HepG2 (cell line): Measurements from ENCODE around the gene DOLK. TPM values are rescaled to one million over a fixed set of nuclear protein-coding genes. Genes with fewer than 3 reads are reported as not detected.
"Not testable (repeated sequence)": the region's sequence is repeated elsewhere in the genome, so short reads cannot be mapped to it uniquely, and the experiment has no call there.

ENCODE experiments used
- ATAC-seq: fragments of 200-7000 bp; cut with Tn5 transposase; 3 replicates; pipeline ENCODE4 v1.9.1; 2020; ENCODE audit warnings: mild to moderate bottlenecking, moderate library complexity
- BruUV-seq: library from RNA; stranded (reverse); fragments of 400-500 nt; replicated peaks from 2 replicates; lab custom pipeline; 2021; lab: Mats Ljungman, UMichigan
- CTCF ChIA-PET: fragments of 300-600 bp; formaldehyde crosslinking; extraction: SDS; loops from one replicate; lab custom pipeline; 2021; ENCODE audit warnings: low total read pairs, inconsistent platforms, low intra/inter-chr PET ratio; lab: Yijun Ruan, JAX
- POLR2A ChIA-PET: fragments of 350-600 bp; sonication (Branson Sonifier 250); formaldehyde crosslinking; loops from one replicate; lab custom pipeline; 2020; ENCODE audit warnings: antibody characterized with exemption, inconsistent platforms; lab: Yijun Ruan, JAX
- DNase-seq: peaks from one replicate; pipeline ENCODE4 v3.0.0-alpha.2; 2015; ENCODE audit warnings: low spot score
- FAIRE-seq: peaks from 3 replicates; lab custom pipeline; 2011; peaks lifted over from hg19 to GRCh38; lab: Jason Lieb, UNC
- H2AFZ ChIP-seq: one replicate; pipeline ENCODE4 v1.6.1; 2011; ENCODE audit warnings: low read length, inconsistent platforms
- H3K27ac ChIP-seq: fragments of 300-600 bp; 3 replicates; pipeline ENCODE4 v1.8.0; 2011; ENCODE audit warnings: mixed run types, mild to moderate bottlenecking, mixed read lengths, low read length, inconsistent platforms; ENCODE audit not compliant: insufficient read depth; ENCODE audit errors: extremely low read length
- H3K27me3 ChIP-seq, 2 experiments: fragments of 200-600 bp in 1 of 2; 2 replicates in 1 of 2; 3 replicates in 1 of 2; pipeline versions ENCODE4 v1.6.0 to v1.8.0; 2011; ENCODE audit warnings: low read length in 2 of 2, mild to moderate bottlenecking in 2 of 2, moderate library complexity in 2 of 2, inconsistent platforms in 1 of 2; ENCODE audit not compliant: insufficient read depth in 2 of 2, control insufficient read depth in 1 of 2
- H3K36me3 ChIP-seq, 2 experiments: fragments of 200-600 bp in 1 of 2; replicated peaks in 1 of 2; 2 replicates in 1 of 2; 3 replicates in 1 of 2; pipeline versions ENCODE4 v1.5.1 to v1.8.0; 2011; ENCODE audit warnings: low read length in 2 of 2, inconsistent platforms in 1 of 2; ENCODE audit not compliant: insufficient read depth in 2 of 2, control insufficient read depth in 1 of 2
- H3K4me1 ChIP-seq: 2 replicates; pipeline ENCODE4 v1.5.1; 2012; ENCODE audit warnings: low read length, inconsistent platforms; ENCODE audit not compliant: insufficient read depth
- H3K4me2 ChIP-seq: 2 replicates; pipeline ENCODE4 v1.6.0; 2011; ENCODE audit warnings: low read depth, low read length, inconsistent platforms
- H3K4me3 ChIP-seq, 3 experiments: fragments of 200-600 bp in 1 of 3; sonication (generic), shearing (Covaris generic) in 1 of 3; replicated peaks in 1 of 3; 2 replicates each; pipeline ENCODE4 v1.5.1; 2011 to 2016; ENCODE audit warnings: low read length in 3 of 3, inconsistent platforms in 2 of 3, low read depth in 2 of 3, mild to moderate bottlenecking in 2 of 3, control low read depth in 1 of 3, mixed read lengths in 1 of 3; ENCODE audit not compliant: insufficient read depth in 1 of 3
- H3K79me2 ChIP-seq: one replicate; pipeline ENCODE4 v1.6.1; 2011; ENCODE audit warnings: low read length, inconsistent platforms; ENCODE audit not compliant: insufficient read depth
- H3K9ac ChIP-seq: 2 replicates; pipeline ENCODE4 v1.6.0; 2011; ENCODE audit warnings: mild to moderate bottlenecking, low read depth, low read length, inconsistent platforms; ENCODE audit not compliant: insufficient read depth
- H3K9me3 ChIP-seq: 2 replicates; pipeline ENCODE4 v1.5.1; 2012; ENCODE audit warnings: mild to moderate bottlenecking, low read length
- H4K20me1 ChIP-seq: 2 replicates; pipeline ENCODE4 v1.6.0; 2011; ENCODE audit warnings: inconsistent platforms, mild to moderate bottlenecking, low read length, moderate library complexity; ENCODE audit not compliant: insufficient read depth
- POLR2A ChIP-seq, 2 experiments: IDR thresholded peaks; 2 replicates each; pipeline ENCODE4 v1.6.1; 2011; ENCODE audit warnings: low read depth in 2 of 2, low read length in 2 of 2, mild to moderate bottlenecking in 1 of 2, moderate library complexity in 1 of 2; ENCODE audit not compliant: insufficient read depth in 1 of 2
- ZNF530 ChIP-seq: sonication (generic); formaldehyde crosslinking; IDR thresholded peaks from 2 replicates; pipeline ENCODE4 v1.5.0; 2020; ENCODE audit warnings: low read depth, mild to moderate bottlenecking, missing genetic modification reagents
- ZNF652 ChIP-seq: IDR thresholded peaks from 2 replicates; pipeline ENCODE4 v1.6.1; 2016; ENCODE audit warnings: low read depth, borderline replicate concordance
- WGBS: methylation state at CpG from one replicate; pipeline ENCODE4 v1.1.6; 2017; ENCODE audit warnings: low lambda C conversion rate; 5-methylcytosine and 5-hydroxymethylcytosine counted together
- in situ Hi-C: cut with HindIII; loops from 2 replicates; pipeline ENCODE4 v1.10.0; 2017; ENCODE audit warnings: low pct_unique_long_range_greater_than_20kb; ENCODE audit not compliant: extremely low pct_ligation_motif_present
- intact Hi-C: fragments of 100-400 bp; cut with micrococcal nuclease; formaldehyde crosslinking; loops from one replicate; pipeline ENCODE4 v1.10.0; 2022; ENCODE audit not compliant: unreplicated experiment
- polyA plus RNA-seq, 8 experiments: library from polyadenylated mRNA; depleted of rRNA in 3 of 8; stranded (reverse) in 7 of 8; unstranded in 1 of 8; fragments of >200 nt; fragmentation: Illumina TruSeq in 4 of 8; extraction: Trizol in 4 of 8; gene quantifications; 2 replicates each; pipeline versions ENCODE4 v1.2.1 to v1.2.3, GENCODE V29; 2011 to 2016; ENCODE audit warnings: low read depth in 4 of 8, missing spikeins in 1 of 8, mixed read lengths in 1 of 8; ENCODE audit not compliant: insufficient read depth in 1 of 8
- total RNA-seq, 5 experiments: library from RNA; depleted of rRNA; stranded (reverse); fragments of >200 nt; fragmentation: Illumina TruSeq; extraction: Trizol; gene quantifications; 2 replicates each; pipeline ENCODE4 v1.2.3, GENCODE V29; 2016; ENCODE audit warnings: low read depth in 1 of 5

Gene DOLK
- total and polyA plus RNA-seq, 2 of the 13 experiments (the other 11 are each of a cell fraction or from before 2014, with no cell fraction given), result 15.4 to 18.7 TPM

DNA sequence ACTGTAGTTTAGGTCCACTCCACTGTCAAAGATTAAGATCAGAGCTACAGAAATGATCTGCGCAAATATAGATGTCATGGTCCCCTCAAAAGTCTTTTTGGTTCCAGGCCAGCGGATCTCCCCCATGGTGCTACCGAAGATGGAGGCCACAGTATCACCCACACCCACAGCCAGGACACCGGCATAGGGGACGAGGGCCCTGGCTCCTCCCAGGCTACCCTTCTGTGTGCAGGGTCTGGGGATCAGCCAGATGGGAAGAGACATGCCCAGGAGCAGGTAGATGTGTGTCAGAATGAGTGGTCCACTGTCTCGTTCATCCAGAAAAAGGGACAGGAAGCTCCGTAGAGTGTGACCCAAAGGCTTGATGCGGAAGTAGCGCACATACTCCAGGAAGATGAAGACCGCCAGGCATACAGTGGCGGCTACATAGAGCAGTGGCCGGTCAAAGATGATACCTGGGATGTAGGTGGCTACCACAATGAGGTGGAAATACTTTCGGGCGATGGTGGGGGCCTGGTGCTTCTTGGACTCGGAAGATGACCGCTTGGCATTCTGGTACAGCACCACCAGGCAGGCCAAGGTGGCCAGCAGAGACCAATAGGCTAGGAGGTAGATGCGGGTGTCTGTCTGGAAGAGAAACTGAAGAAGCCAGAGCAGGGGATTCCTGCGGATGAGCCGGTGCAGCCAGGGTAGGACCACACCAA is 1.5 kb downstream of the DOLK start:
- TF ChIP-seq POLR2A (IDR thresholded peaks at IDR 0.05; ENCODE audit: insufficient read depth in 1 of 2, low read depth in 2 of 2, low read length in 2 of 2), result 0 out of 4 replicates have a peak, but pooled peaks of 1 of the 2 experiments have one; percentile 7
- TF ChIP-seq ZNF530 (CRISPR knock-in tag), result no peak
- Histone ChIP-seq H3K4me2 (peak overlapping the region; percentile 97), H3K9ac (peak overlapping the region; percentile 96; the same call in 1 of the 2 replicates), H3K9me3 (no peaks in the 10 kb centered on the region), H3K4me3 (peak overlapping the region; percentile 91 to 100 (median 99); a peak in 5 of 6 replicates), H2AFZ (no peak overlapping the region), H3K36me3 (peaks cover 0 to 2% of the 10 kb centered on the region in 2 experiments; a peak in 1 of 5 replicates), H3K27me3 (no peaks in the 10 kb centered on the region; a peak in 1 of 5 replicates), H3K4me1 (peaks cover 73% of the 10 kb centered on the region), H3K79me2 (peaks cover 27% of the 10 kb centered on the region), H4K20me1 (no peaks in the 10 kb centered on the region), H3K27ac (no peak overlapping the region)
- no peak for DNase-seq
- CTCF ChIA-PET, result no interaction called here
- POLR2A ChIA-PET, result no interaction called here
- intact Hi-C loops (no loop called here), in situ Hi-C loops (no loop called here)
- no peak for FAIRE-seq
- no peak for ATAC-seq
- BruUV-seq, result no TSS peak
- WGBS, result 97% methylated on average over 19 of the region's 19 CpGs

DNA sequence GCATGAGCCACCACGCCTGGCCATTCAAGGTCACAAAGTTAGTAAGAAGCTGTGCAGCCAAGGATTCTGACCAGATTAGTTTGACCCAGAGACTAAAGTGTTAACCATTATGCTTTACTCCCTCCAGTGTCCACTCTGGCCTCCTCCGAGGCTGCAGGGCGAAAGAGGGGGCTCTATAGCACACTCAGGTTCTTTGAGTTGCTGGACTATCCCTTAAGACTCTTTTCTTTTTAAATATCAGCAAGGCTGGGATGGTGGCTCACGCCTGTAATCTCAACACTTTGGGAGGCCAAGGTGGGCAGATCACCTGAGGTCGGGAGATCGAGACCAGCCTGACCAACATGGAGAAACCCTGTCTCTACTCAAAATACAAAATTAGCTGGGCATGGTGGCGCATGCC is 2.4 kb downstream of the DOLK start:
- Histone ChIP-seq H3K79me2 (peaks cover 27% of the 10 kb centered on the region), H3K4me1 (peaks cover 71% of the 10 kb centered on the region)
- BruUV-seq, CTCF ChIA-PET, H3K9me3 ChIP-seq, H3K9ac ChIP-seq, POLR2A ChIA-PET, ATAC-seq, H3K4me3 ChIP-seq, H3K27me3 ChIP-seq, FAIRE-seq, intact Hi-C loops, H4K20me1 ChIP-seq, H3K4me2 ChIP-seq, H2AFZ ChIP-seq, in situ Hi-C loops, H3K36me3 ChIP-seq, H3K27ac ChIP-seq, DNase-seq: not testable (repeated sequence)
- TF ChIP-seq ZNF652, result peak; percentile 57; the same call in 1 of the 2 replicates
- 97% methylated on average over 7 of the region's 7 CpGs for WGBS
